Thoracic aorta (tissue), 2 donors: Measurements from ENCODE around the gene RBFOX1. TPM values are rescaled to one million over a fixed set of nuclear protein-coding genes. Genes with fewer than 3 reads are reported as not detected.

Source experiments
- ATAC-seq: fragments of 150-250 bp; one replicate; pipeline ENCODE4 v1.8.0; 2017; ENCODE audit warnings: low read depth; ENCODE audit not compliant: insufficient number of reproducible peaks, low FRiP score
- DNase-seq: peaks from one replicate; pipeline ENCODE4 v3.0.0-alpha.2; 2020; ENCODE audit warnings: low spot score
- H3K27ac ChIP-seq, 2 donors: fragments of 200-600 bp; sonication (generic); 1 replicate in 1 of 2; 2 replicates in 1 of 2; pipeline ENCODE4 v1.5.1; 2016; ENCODE audit warnings: mild to moderate bottlenecking in 2 of 2, moderate library complexity in 2 of 2
- H3K27me3 ChIP-seq: fragments of 200-600 bp; sonication (generic); replicated peaks from 2 replicates; pipeline ENCODE4 v1.6.0; 2016; ENCODE audit warnings: mild to moderate bottlenecking; ENCODE audit not compliant: insufficient read depth
- H3K36me3 ChIP-seq: fragments of 200-600 bp; sonication (generic); one replicate; pipeline ENCODE4 v1.5.1; 2016
- H3K4me1 ChIP-seq, 2 donors: fragments of 200-600 bp; sonication (generic); 1 replicate in 1 of 2; 2 replicates in 1 of 2; pipeline versions ENCODE4 v1.5.1 to v1.6.0; 2016; ENCODE audit warnings: low read depth in 2 of 2, mild to moderate bottlenecking in 1 of 2; ENCODE audit not compliant: control insufficient read depth in 1 of 2
- H3K4me3 ChIP-seq: fragments of 200-600 bp; sonication (generic); 2 replicates; pipeline ENCODE4 v1.5.1; 2016; ENCODE audit warnings: mild to moderate bottlenecking
- H3K9me3 ChIP-seq: fragments of 200-600 bp; sonication (generic); 2 replicates; pipeline ENCODE4 v1.5.1; 2016
- CTCF ChIP-seq: fragments of 200-600 bp; sonication (generic); IDR thresholded peaks from one replicate; pipeline ENCODE4 v1.5.1; 2019; ENCODE audit warnings: antibody characterized with exemption
- total RNA-seq, 2 donors: library from RNA; depleted of rRNA; stranded (reverse); fragments of >200 nt; gene quantifications; one replicate each; pipeline versions ENCODE4 v1.1.0 to v1.2.3, GENCODE V29; 2016

RBFOX1 gene
- total RNA-seq, 2 donors from 2014 or later, result not detected

- no peak for DNase-seq
- no peak for TF ChIP-seq CTCF
- H3K27ac ChIP-seq, result no peak overlapping the region
- no peaks in the 10 kb centered on the region for H3K36me3 ChIP-seq
- no peak overlapping the region for H3K4me3 ChIP-seq
- H3K27me3 ChIP-seq, result no peaks in the 10 kb centered on the region
- no peaks in the 10 kb centered on the region for H3K4me1 ChIP-seq
- no peaks in the 10 kb centered on the region for H3K9me3 ChIP-seq
- no peak for ATAC-seq
These were observed 76.2 kb downstream of the RBFOX1 start for GRCh38 chr16:7408700-7409365.

DNA sequence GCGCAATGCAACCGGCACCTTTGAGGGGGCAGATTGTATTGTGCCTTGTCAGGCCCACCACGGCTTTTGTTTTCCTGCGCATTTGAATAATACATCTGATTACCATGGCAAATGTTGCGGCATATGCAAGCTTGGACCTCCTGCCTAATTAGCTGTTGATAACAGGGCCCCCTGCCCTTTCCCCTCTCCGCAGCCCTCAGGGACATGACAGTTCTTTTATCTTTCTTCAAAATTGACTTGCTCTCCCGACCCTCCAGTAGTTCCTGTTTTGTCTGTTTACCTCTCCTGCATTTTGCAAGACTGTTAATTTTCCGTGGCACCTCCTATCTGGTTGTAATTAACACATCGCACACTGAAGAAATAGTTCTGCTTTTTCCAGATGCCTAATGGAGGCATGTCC is 86.8 kb downstream of the RBFOX1 start:
- DNase-seq (no peak), ATAC-seq (no peak)
- Histone ChIP-seq H3K4me1 (no peaks in the 10 kb centered on the region), H3K4me3 (no peak overlapping the region), H3K27ac (no peak overlapping the region), H3K9me3 (no peaks in the 10 kb centered on the region), H3K27me3 (no peaks in the 10 kb centered on the region), H3K36me3 (no peaks in the 10 kb centered on the region)
- no peak for TF ChIP-seq CTCF

- no peak for TF ChIP-seq CTCF
- Histone ChIP-seq H3K27me3 (no peaks in the 10 kb centered on the region), H3K4me3 (no peak overlapping the region), H3K4me1 (no peaks in the 10 kb centered on the region), H3K9me3 (no peaks in the 10 kb centered on the region), H3K27ac (no peak overlapping the region), H3K36me3 (no peaks in the 10 kb centered on the region)
- ATAC-seq (no peak), DNase-seq (no peak)
These were observed 87.4 kb downstream of the RBFOX1 start for GRCh38 chr16:7420079-7420478.

GRCh38 chr16:7420843-7421242 is 88.2 kb downstream of the RBFOX1 start:
- no peak overlapping the region for H3K4me3 ChIP-seq
- ATAC-seq, result no peak
- no peaks in the 10 kb centered on the region for H3K27me3 ChIP-seq
- DNase-seq, result no peak
- TF ChIP-seq CTCF, result no peak
- H3K9me3 ChIP-seq, result no peaks in the 10 kb centered on the region
- no peak overlapping the region for H3K27ac ChIP-seq
- no peaks in the 10 kb centered on the region for H3K4me1 ChIP-seq
- no peaks in the 10 kb centered on the region for H3K36me3 ChIP-seq

DNA sequence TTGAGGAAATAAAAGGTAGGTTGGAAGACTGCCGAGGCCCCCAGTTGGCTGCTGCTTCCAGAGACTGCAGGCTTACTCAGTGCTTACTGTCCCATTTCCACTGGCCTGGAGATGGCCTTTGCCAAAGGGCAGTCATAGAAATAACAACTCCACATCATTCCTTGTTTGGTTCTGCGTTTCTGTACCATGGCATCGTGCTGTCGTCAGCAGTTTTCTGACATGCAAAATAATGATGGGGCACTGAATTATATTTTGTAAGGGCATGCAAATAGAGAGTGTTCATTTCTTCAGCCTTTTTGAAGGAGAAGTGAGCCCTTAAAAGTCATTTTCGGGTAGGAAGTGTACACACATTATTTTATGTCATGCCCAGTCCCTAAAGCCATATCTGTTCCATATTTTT is 88.9 kb downstream of the RBFOX1 start:
- no peaks in the 10 kb centered on the region for H3K27me3 ChIP-seq
- no peaks in the 10 kb centered on the region for H3K9me3 ChIP-seq
- H3K4me1 ChIP-seq, result no peaks in the 10 kb centered on the region
- DNase-seq (no peak), ATAC-seq (no peak)
- no peaks in the 10 kb centered on the region for H3K36me3 ChIP-seq
- no peak overlapping the region for H3K27ac ChIP-seq
- no peak for TF ChIP-seq CTCF
- H3K4me3 ChIP-seq, result no peak overlapping the region
